HL-60 (cell line): ENCODE data around the gene SF3B4.

Experiments used
- GABPA ChIP-seq: IDR thresholded peaks from 2 replicates; pipeline ENCODE4 v1.6.1; 2012; ENCODE audit warnings: low read depth
- POLR2AphosphoS5 ChIP-seq: IDR thresholded peaks from 2 replicates; pipeline ENCODE4 v1.6.1; 2012; ENCODE audit warnings: low read depth
- SPI1 ChIP-seq: IDR thresholded peaks from 2 replicates; pipeline ENCODE4 v1.6.1; 2012; ENCODE audit warnings: low read depth, mild to moderate bottlenecking, borderline replicate concordance
- TF ChIP-seq, protein P1 (sequence below): IDR thresholded peaks from one replicate; pipeline ENCODE4 v1.5.1; 2011; ENCODE audit warnings: low read length, control low read depth, inconsistent platforms; ENCODE audit not compliant: insufficient read depth
- TF ChIP-seq, protein P2 (sequence below): IDR thresholded peaks from 2 replicates; pipeline ENCODE4 v1.6.1; 2012; ENCODE audit warnings: low read depth; ENCODE audit not compliant: insufficient replicate concordance

DNA sequence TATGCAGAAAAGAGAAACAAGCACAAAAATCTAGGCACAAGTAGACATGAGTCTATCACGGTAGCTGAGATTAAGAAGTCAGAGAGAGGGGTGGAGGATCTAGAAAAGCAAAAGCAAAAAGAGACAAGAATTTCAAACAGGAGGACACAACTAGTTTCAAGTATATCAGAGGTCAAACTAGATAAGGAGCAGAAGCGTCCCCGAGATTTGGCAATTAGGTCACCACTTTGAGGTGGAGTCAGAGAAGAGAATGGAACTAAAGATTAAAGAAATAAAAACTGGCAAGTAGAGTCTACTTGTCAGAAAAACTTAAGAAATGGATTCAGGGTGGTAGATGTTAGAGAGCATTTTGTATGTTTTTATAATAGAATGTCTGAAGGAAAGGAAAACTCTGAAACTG, 2.3 kb downstream of the SF3B4 start:
- TF ChIP-seq, protein P1, sequence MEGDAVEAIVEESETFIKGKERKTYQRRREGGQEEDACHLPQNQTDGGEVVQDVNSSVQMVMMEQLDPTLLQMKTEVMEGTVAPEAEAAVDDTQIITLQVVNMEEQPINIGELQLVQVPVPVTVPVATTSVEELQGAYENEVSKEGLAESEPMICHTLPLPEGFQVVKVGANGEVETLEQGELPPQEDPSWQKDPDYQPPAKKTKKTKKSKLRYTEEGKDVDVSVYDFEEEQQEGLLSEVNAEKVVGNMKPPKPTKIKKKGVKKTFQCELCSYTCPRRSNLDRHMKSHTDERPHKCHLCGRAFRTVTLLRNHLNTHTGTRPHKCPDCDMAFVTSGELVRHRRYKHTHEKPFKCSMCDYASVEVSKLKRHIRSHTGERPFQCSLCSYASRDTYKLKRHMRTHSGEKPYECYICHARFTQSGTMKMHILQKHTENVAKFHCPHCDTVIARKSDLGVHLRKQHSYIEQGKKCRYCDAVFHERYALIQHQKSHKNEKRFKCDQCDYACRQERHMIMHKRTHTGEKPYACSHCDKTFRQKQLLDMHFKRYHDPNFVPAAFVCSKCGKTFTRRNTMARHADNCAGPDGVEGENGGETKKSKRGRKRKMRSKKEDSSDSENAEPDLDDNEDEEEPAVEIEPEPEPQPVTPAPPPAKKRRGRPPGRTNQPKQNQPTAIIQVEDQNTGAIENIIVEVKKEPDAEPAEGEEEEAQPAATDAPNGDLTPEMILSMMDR: no peak
- TF ChIP-seq POLR2AphosphoS5: no peak
- TF ChIP-seq, protein P2, sequence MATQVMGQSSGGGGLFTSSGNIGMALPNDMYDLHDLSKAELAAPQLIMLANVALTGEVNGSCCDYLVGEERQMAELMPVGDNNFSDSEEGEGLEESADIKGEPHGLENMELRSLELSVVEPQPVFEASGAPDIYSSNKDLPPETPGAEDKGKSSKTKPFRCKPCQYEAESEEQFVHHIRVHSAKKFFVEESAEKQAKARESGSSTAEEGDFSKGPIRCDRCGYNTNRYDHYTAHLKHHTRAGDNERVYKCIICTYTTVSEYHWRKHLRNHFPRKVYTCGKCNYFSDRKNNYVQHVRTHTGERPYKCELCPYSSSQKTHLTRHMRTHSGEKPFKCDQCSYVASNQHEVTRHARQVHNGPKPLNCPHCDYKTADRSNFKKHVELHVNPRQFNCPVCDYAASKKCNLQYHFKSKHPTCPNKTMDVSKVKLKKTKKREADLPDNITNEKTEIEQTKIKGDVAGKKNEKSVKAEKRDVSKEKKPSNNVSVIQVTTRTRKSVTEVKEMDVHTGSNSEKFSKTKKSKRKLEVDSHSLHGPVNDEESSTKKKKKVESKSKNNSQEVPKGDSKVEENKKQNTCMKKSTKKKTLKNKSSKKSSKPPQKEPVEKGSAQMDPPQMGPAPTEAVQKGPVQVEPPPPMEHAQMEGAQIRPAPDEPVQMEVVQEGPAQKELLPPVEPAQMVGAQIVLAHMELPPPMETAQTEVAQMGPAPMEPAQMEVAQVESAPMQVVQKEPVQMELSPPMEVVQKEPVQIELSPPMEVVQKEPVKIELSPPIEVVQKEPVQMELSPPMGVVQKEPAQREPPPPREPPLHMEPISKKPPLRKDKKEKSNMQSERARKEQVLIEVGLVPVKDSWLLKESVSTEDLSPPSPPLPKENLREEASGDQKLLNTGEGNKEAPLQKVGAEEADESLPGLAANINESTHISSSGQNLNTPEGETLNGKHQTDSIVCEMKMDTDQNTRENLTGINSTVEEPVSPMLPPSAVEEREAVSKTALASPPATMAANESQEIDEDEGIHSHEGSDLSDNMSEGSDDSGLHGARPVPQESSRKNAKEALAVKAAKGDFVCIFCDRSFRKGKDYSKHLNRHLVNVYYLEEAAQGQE: no peak
- no peak for TF ChIP-seq SPI1
- no peak for TF ChIP-seq GABPA
